Glutamatergic neuron (in vitro differentiated cells): ENCODE results near the gene DPYSL4. TPM values are rescaled to one million over a fixed set of nuclear protein-coding genes. Genes with fewer than 3 reads are reported as not detected.

ENCODE experiments used
- DNase-seq: peaks from one replicate; pipeline ENCODE4 v3.0.0; 2022
- H3K27ac Mint-ChIP-seq: one replicate; pipeline ENCODE4 v1.8.0; 2020; ENCODE audit warnings: mild to moderate bottlenecking, mixed read lengths, inconsistent platforms; ENCODE audit not compliant: unreplicated experiment
- H3K27me3 Mint-ChIP-seq: one replicate; pipeline ENCODE4 v1.8.0; 2020; ENCODE audit warnings: mild to moderate bottlenecking, moderate library complexity, mixed read lengths, inconsistent platforms; ENCODE audit not compliant: unreplicated experiment
- H3K36me3 Mint-ChIP-seq: one replicate; pipeline ENCODE4 v1.8.0; 2020; ENCODE audit warnings: mild to moderate bottlenecking, mixed read lengths, inconsistent platforms; ENCODE audit not compliant: unreplicated experiment
- H3K4me1 Mint-ChIP-seq: one replicate; pipeline ENCODE4 v1.8.0; 2020; ENCODE audit warnings: mild to moderate bottlenecking, low read depth, mixed read lengths, inconsistent platforms; ENCODE audit not compliant: unreplicated experiment
- H3K4me3 Mint-ChIP-seq: one replicate; pipeline ENCODE4 v1.8.0; 2020; ENCODE audit warnings: mild to moderate bottlenecking, mixed read lengths, inconsistent platforms; ENCODE audit not compliant: unreplicated experiment
- H3K9me3 Mint-ChIP-seq: one replicate; pipeline ENCODE4 v1.8.0; 2020; ENCODE audit warnings: mild to moderate bottlenecking, moderate library complexity, mixed read lengths, inconsistent platforms; ENCODE audit not compliant: unreplicated experiment
- CTCF ChIP-seq: fragments of 200-600 bp; sonication (generic); IDR thresholded peaks from one replicate; pipeline ENCODE4 v1.5.0; 2021; ENCODE audit not compliant: partially characterized antibody, unreplicated experiment
- total RNA-seq: library from RNA; stranded (reverse); fragmentation: NEBNext Ultra II Directional; extraction: Animal tissue kit (Norgen Biotek cat#: 25700); gene quantifications from one replicate; pipeline ENCODE4 v1.2.1, GENCODE V29; 2021; ENCODE audit not compliant: unreplicated experiment

DPYSL4 gene
- total RNA-seq, 1 donor from 2014 or later: 402 TPM

- H3K36me3 Mint-ChIP-seq: no peaks in the 10 kb centered on the region
- no peak for TF ChIP-seq CTCF
- H3K27ac Mint-ChIP-seq: no peak overlapping the region
- H3K4me3 Mint-ChIP-seq: no peak overlapping the region
- peaks cover 2% of the 10 kb centered on the region for H3K9me3 Mint-ChIP-seq
- H3K4me1 Mint-ChIP-seq: no peaks in the 10 kb centered on the region
- H3K27me3 Mint-ChIP-seq: peaks cover 5% of the 10 kb centered on the region
- no peak for DNase-seq
These were observed 33.0 kb upstream of the DPYSL4 start for GRCh38 chr10:132153616-132154217.

GRCh38 chr10:132154440-132154839 is 32.3 kb upstream of the DPYSL4 start:
- Mint-ChIP-seq H3K4me3 (no peak overlapping the region), H3K9me3 (peaks cover 2% of the 10 kb centered on the region), H3K4me1 (no peaks in the 10 kb centered on the region), H3K36me3 (no peaks in the 10 kb centered on the region), H3K27ac (no peak overlapping the region), H3K27me3 (peaks cover 5% of the 10 kb centered on the region)
- no peak for DNase-seq
- TF ChIP-seq CTCF: no peak

GRCh38 chr10:132154931-132155330 is 31.8 kb upstream of the DPYSL4 start:
- peaks cover 4% of the 10 kb centered on the region for H3K27me3 Mint-ChIP-seq

GRCh38 chr10:132155723-132156381 is 30.9 kb upstream of the DPYSL4 start:
- Mint-ChIP-seq H3K4me3 (no peak overlapping the region), H3K9me3 (peaks cover 2% of the 10 kb centered on the region), H3K36me3 (no peaks in the 10 kb centered on the region), H3K27me3 (peaks cover 2% of the 10 kb centered on the region), H3K4me1 (no peaks in the 10 kb centered on the region), H3K27ac (no peak overlapping the region)
- no peak for TF ChIP-seq CTCF
- DNase-seq: no peak

More at GRCh38 chr10:132154931-132155330, 31.8 kb upstream of the DPYSL4 start:
- Mint-ChIP-seq H3K9me3 (peaks cover 2% of the 10 kb centered on the region), H3K4me1 (no peaks in the 10 kb centered on the region), H3K27ac (no peak overlapping the region), H3K36me3 (no peaks in the 10 kb centered on the region), H3K4me3 (no peak overlapping the region)
- DNase-seq: no peak
- TF ChIP-seq CTCF: no peak

- no peak for TF ChIP-seq CTCF
- Mint-ChIP-seq H3K4me1 (no peaks in the 10 kb centered on the region), H3K36me3 (no peaks in the 10 kb centered on the region), H3K27me3 (peaks cover 2% of the 10 kb centered on the region), H3K27ac (no peak overlapping the region), H3K4me3 (no peak overlapping the region), H3K9me3 (peaks cover 2% of the 10 kb centered on the region)
- no peak for DNase-seq
These were observed 30.4 kb upstream of the DPYSL4 start for GRCh38 chr10:132156382-132156781.
